ENCODE data around the gene TMEM134. TPM values are rescaled to one million over a fixed set of nuclear protein-coding genes. Genes with fewer than 3 reads are reported as not detected.
A peak's percentile ranks its signal among the peaks of the same experiment; 100 is the strongest.
"Not testable (repeated sequence)": the region's sequence is repeated elsewhere in the genome, so short reads cannot be mapped to it uniquely, and the experiment has no call there.

TMEM134 gene
- polyA plus RNA-seq, 4 donors: 32.4 to 73.8 (median 42.1) TPM

DNA sequence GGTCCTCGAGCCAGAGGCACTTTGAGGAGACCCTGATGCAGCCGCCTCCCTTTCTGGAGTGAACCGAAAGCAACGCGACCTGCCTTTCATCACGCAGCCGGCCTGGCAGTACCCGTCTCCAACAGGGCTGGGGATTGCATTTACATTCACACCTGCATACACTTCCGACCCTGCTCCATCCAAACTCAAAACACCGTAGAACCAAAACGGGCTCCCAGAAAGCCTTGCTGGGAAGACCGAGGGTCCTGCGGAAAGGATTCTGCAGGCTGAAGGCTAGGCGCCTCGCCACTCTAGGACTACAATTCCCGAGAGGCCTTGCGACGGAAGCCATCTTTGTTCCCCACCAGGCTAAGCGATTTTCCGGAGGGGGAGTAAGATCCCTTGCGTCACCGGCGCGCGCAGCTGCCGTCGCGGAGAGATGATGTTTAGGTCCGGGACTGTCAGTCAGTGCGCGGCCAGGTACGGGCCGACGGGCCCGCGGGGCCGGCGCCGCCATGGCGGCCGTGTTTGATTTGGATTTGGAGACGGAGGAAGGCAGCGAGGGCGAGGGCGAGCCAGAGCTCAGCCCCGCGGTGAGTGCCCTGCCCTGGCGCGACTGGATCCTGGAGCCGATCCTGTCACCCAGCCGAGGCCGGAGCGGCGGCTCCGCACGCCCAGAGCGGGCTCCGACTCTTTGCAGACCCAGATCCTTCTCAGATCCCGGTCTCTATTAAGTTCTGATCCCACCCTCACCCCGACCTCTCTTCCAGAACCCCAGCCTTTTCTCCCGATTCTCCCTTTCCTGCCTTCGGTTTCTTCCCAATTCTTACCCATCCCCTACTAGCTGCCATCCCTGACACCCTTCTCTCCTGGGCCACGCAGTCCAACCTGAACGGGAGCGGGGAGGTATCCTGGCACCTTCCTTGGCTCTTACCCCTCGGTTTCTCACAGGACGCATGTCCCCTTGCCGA lies 40.7 kb downstream of the TMEM134 start, which contains the start of gene RPS6KB2:
RPS6KB2 (plus strand) TSS at position 443 of the 950 bp plus-strand sequence; CDS start at position 495, 52 bp downstream.
- peak; percentile 93 to 97 (median 96) for DNase-seq (ENCODE audit: low read depth in 4 of 4, low spot score in 3 of 4)

DNA sequence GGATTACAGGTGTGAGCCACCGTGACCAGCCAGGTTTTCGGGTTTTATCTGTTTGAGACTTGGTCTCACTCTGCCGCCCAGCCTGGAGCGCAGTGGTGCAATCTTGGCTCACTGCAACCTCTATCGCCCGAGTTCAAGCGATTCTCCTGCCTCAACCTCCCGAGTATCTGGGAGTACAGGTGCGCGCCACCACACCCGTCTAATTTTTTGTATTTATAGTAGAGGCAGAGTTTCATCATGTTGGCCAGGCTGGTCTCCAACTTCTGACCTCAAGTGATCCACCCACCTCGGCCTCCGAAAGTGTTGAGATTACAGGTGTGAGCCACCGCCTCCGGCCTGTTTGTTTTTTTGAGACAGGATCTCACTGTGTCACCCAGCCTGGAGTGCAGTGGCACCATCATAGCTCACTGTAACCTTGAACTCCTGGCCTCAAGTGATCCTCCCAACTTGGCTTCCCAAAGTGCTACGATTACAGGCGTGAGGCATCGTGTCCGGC lies 41.6 kb downstream of the TMEM134 start:
- not testable (repeated sequence) for DNase-seq (ENCODE audit: low read depth in 4 of 4, low spot score in 3 of 4)

DNA sequence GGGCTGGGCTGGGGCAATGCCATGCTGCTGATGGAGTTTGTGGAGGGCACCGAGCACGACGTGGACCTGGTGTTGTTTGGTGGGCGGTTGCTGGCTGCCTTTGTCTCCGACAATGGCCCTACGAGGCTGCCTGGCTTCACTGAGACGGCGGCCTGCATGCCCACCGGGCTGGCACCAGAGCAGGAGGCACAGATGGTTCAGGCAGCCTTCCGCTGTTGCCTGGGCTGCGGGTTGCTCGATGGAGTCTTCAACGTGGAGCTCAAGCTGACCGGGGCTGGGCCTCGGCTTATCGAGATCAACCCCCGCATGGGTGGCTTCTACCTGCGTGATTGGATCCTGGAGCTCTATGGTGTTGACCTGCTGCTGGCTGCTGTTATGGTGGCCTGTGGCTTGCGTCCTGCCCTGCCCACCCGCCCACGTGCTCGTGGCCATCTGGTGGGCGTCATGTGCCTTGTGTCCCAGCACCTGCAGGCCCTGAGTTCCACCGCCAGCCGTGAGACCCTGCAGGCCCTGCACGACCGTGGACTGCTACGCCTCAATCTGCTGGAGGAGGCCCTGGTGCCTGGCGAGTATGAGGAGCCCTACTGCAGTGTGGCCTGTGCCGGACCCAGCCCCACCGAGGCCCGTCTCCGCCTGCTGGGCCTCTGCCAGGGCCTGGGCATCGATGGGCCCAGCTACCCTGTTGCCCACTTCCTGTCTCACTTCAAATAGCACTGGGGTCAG lies 45.0 kb downstream of the TMEM134 start:
- no peak for DNase-seq (ENCODE audit: low read depth in 4 of 4, low spot score in 3 of 4)

DNA sequence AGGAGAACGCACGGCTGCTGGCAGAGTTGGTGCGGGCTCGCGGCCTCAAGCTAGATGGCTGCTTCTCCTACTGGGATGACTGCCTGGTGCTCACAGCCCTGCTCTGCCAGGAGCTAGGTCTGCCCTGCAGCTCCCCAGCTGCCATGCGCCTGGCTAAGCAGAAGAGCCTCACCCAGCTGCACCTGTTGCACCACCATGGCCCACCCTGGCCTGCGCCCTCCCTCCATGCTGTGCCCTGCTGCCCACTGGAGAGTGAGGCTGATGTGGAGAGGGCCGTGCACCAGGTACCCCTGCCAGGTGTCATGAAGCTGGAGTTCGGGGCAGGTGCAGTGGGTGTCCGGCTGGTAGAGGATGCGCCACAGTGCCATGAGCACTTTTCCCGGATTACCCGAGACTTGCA lies 45.6 kb downstream of the TMEM134 start:
- DNase-seq (ENCODE audit: low read depth in 4 of 4, low spot score in 3 of 4): no peak

DNA sequence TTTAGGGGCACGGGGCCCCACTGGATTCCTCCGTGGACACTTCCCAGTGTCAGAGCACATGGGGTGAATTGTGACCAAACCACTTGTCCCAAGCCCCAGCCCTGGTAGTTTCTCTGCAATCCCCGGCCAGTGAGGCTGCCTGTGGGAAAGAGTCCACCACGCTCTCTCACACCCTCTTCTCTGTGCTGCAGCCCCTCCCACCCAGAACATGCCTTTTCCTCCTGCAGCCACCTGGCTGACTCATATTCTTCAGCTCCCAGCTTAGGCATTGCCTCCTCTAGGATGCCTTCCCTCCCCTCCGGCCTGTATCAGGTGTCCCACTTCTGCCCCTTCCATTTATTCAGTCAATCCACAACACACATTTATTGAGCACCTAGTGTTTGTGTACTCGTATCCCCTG lies 46.2 kb downstream of the TMEM134 start:
- no peak for DNase-seq (ENCODE audit: low read depth in 4 of 4, low spot score in 3 of 4)

DNA sequence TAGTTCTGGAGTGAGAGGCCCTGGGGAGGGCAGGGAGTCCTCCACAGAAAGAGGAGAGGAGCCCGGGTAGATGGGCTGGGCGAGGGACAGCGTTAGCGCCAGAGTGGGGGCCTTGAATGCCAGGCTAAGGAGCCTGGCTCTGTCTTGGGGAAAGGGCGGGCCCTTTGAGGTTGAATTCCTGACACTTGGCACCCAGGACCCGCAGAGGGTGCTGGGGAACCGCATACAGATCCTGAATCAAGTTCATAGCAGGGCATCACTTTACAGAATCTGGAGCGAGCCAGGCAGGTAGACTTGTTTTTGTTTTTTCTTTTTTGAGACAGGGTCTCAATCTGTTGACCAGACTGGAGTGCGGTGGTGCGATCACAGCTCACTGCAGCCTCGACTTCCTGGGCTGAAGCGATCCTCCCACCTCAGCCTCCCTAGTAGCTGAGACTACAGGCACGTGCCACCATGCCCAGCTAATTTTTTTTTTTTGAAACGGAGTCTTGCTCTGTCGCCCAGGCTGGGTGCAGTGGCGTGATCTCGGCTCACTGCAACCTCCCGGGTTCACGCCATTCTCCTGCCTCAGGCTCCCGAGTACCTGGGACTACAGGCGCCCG lies 47.5 kb downstream of the TMEM134 start:
- DNase-seq (ENCODE audit: low read depth in 4 of 4, low spot score in 3 of 4): no peak

DNA sequence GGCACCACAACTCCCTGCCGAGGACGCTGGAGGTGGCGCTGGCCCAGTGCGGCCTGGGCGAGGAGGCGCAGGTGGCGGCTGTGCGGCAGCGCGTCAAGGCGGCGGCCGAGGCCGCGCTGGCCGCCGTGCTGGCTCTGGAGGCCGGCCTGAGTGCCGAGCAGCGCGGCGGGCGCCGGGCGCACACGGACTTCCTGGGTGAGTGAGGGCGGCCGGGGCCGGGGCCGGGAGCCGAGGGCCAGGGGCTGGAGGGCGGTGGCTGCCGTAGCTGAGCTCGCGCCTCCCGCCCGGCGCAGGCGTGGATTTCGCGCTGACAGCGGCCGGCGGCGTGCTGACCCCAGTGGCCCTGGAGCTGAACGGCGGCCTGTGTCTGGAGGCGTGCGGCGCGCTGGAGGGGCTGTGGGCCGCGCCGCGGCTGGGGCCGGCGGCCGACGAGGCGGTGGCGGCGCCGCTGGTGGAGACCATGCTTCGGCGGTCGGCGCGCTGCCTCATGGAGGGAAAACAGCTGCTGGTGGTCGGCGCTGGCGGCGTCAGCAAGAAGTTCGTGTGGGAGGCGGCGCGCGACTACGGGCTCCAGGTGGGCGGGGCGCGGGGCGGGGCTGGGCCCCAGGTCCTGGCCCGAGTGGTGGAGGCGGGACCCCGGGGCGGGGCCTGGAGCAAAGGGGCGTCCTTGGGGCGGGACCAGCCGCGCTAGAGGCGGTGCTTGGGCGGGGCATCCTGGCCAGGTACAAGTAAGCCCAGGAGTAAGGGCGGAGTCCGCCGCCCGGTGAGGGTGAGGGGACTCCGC lies 48.2 kb downstream of the TMEM134 start:
- peak; percentile 80 to 92 (median 86) for DNase-seq (ENCODE audit: low read depth in 4 of 4, low spot score in 3 of 4)

DNA sequence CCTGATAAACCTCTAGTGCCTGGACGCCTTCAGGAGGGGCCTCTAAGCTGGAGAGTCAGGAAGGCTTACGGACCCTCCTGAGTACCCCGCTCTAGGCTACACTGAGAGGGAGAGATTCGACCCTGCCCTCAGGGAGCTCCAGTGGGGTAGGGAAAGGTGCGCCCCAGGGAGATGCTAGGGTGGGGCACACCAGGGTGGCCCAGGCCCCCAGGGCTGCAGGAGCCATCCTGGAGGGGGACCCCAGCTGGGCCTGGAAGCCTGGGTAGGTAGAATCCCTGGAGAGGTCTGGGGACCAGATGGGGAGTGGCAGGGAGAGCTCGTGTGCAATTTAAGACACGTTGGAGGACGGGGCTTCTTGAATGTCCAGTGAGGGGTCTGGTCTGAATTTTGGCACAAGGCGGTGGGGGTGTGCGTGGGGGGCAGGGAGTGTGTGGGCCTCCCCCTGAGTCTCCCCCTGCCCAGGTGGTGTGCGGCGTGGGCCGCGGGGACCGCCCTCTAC lies 48.9 kb downstream of the TMEM134 start:
- DNase-seq (ENCODE audit: low read depth in 4 of 4, low spot score in 3 of 4): no peak

DNA sequence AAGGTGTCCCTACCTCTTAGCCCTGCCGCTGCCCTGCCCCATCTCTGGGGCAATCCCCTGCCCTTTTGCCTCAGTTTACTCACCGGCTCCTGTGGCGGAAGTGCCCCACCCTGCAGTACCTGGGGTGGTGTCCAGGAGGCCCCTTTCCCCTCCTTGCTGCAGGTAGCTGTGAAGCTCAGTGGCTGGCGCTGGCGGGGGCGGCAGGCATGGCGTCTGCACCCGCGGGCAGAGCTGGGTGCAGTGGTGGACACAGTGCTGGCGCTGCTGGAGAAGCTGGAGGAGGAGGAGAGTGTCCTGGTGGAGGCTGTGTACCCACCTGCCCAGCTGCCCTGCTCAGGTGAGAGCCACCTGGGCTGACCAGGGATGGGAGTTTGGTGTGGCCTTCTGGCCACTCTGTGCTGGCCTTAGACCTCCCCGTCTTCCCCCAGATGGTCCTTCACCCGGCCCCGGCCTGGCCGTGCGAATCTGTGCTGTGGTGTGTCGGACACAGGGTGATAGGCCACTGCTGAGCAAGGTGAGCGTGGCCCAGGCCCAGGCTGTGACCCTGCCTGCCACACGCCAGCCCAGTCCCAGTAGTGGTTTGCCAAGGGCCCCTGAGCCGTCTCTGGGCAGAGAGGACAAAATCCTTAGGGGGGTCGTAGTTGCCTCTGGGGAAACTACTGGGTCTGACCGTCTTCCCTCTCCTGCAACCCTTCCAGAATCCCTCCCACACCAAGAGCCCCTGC lies 49.6 kb downstream of the TMEM134 start:
- DNase-seq (ENCODE audit: low read depth in 4 of 4, low spot score in 3 of 4): no peak

DNA sequence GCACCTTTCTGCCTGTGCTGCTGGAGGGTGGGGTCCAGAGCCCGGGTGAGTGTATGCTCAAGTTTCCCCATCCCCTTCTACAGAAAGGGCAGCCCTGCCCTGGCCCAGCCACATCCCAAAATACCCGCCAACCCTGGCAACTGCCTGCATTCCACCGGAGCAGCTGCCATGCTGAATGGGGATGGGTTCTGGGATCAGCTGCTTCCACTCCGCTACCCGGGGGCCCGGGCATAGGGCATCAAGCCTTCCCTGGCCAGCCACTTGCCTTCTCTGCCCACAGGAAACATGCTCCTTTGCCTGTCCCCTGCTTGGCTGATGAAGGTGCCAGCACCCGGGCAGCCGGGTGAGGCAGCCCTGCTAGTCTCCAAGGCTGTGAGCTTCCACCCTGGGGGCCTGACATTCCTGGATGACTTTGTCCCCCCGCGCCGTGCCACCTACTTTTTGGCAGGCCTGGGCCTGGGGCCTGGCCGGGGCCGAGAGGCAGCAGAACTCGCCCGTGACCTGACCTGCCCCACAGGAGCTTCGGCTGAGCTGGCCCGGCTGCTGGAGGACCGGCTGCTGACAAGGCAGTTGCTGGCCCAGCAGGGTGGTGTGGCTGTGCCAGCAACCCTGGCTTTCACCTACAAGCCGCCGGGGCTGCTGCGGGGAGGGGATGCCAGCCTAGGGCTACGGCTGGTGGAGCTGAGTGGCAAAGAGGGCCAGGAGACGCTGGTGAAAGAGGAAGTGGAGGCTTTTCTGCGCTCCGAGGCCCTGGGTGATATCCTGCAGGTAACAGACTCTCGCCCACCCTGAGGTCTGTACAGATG lies 50.4 kb downstream of the TMEM134 start:
- DNase-seq (ENCODE audit: low read depth in 4 of 4, low spot score in 3 of 4): no peak

DNA sequence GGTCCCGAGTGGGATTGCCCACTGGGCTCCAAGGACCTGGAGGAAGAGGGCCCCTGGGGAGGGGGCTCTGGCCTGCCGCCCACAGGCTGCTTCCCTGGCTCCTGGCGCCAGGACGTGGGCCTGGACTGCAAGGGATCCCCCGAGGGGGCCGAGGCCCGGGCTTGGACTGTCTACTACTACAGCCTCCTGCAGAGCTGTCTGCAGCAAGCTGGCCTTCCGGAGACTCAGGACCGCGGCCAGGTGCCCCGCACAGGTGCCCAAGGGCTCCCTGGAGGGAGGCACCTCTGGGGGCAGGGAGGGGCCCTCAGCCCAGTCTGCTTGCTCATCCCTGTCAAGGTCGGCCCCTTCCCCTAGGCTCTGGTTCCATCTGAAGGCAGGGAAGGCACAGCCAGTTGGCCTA lies 51.6 kb downstream of the TMEM134 start:
- DNase-seq (ENCODE audit: low read depth in 4 of 4, low spot score in 3 of 4): no peak

DNA sequence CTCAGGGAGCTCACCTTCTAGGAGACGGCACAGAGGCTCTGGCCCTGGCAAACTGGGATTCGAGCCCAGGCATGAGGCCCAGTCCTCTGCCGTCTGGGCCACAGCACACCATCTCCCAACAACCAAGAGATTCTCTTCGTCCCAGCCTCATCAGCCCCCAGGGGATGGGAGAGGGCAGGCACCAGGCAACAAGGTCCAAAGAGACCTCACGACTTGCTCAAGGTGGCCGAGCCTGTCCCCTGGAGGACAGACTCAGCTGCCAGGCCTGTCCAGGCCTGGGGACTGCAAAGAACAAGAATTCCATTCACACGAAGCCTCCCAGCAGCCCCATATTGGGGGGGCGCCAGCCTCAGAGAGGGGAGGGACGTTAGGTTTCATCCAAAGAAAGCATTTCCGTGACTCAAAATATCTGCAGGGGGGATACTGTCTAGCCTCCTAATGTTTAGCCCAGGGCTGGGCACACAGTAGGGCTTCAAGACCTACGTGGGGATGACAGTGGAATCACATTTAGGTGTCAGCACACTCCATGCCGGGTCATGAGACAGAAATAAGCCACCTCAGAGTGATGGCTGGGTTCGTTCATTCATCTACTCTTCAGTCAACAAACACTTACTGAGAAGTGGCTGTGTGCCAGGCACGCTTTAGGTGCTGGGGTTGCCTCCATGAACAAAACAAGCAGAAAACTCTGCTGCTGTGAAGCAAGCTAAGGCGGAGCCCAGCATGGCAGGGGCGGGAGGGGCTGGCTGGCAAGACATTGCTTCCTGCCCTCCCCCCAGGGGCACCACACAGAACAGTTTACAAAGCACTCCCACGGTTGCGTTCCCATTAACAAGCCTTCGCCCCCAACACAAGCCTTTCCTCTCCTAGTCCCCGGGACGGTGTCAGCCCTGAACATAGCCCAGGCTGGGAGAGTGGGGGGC lies 52.4 kb downstream of the TMEM134 start:
- no peak for DNase-seq (ENCODE audit: low read depth in 4 of 4, low spot score in 3 of 4)

DNA sequence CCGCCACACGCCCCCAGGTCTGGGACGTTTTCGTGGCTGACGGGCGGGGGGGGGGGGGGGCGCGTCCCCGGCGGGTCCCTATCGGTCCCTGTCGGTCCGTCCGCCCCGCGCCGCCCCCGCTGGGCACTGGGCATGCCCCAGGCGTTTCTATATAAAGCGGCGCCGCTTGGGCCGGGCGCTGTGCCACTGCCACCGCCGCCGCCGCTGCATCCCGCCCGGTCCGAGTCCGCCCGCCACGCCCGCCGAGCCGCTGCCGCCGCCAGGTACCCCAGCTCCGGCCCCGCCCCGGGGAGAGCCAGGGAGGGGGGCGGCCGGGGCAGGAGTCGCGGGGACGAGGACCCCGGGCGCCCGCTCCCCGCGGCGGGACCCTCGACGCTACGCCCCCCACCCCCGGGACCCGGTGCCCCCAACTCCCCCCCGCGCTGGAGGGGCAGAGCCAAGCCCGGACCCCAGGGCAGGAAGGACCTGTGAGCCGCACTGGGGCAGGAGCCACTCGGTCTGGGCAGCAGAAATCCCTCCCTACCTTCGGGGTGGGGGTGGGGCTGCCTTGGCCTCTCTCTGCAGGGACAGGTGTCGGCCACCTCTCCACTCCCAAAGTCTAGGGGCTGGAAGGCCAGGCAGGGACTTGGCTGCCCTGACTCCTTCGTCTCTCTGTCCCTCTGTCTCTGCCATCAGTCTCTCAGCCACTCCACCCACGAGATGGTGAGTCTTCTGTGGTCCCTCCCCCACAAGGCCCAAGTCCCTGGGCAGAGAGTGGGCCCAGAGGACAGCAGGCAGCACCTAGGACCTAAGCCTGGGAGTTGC lies 53.3 kb downstream of the TMEM134 start, which contains the start of gene CARNS1:
CARNS1 (plus strand) TSS at position 178 of the 804 bp plus-strand sequence; CDS start at position 700, 522 bp downstream.
- no peak for DNase-seq (ENCODE audit: low read depth in 4 of 4, low spot score in 3 of 4)

DNA sequence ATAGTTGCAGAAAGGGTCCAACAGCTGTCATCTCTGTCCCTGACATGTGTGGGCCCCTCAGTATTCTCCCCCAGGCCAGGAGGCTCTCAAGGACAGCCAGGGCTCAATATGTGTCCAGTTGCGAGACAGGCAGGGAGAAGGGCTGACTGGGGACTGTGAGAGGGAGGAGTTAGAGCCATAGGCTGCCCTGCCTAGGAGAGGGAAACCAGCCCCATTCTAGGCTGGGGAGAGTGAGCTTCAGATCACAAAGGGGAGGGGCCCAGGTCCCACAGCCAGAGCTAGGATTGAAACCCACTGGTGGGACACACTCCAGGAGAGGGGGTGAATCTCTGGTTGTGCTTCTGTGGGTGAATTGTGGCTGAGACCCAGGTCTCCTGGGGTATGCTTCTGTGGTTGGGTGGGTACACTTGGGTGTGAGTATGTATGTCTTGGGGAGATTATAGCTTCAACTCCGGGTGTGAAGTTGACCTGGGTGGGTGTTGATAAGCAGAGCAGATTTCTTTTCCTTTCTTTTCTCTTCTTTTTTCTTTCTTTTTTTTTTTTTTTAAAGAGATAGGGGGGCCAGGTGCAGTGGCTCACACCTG lies 55.7 kb downstream of the TMEM134 start:
- no peak for DNase-seq (ENCODE audit: low read depth in 4 of 4, low spot score in 3 of 4)

DNA sequence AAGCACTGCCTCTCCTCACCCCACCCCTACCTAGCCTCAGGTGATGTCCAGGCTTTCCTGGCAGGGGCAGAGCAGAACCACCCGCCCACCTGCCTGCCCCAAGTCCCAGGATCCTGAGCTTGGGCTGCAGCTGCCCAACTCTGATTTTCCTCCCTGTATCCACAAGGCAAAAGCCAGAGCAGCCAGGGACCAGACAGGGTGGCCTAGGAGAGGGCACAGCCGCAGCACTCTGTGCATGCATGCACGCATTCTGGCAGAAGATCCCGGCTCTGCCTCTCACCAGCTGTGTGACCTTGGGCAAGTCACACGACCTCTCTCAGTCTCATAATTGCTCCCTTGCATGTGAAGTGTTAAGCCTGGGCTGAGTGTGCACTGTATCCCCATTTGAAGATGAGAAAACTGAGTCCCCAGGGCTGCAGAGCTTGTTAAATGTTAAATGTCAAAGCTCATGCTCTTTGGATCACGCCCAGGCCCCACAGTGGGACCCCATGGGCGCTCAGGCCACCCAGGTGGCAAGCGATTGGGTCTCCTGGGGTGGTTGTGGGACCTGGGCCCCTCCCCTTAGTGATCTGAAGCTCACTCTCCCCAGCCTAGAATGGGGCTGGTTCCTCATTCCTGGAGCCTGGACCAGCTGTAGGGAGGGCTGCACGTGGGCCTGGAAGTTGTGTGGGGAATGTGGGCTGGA lies 56.4 kb downstream of the TMEM134 start:
- no peak for DNase-seq (ENCODE audit: low read depth in 4 of 4, low spot score in 3 of 4)

DNA sequence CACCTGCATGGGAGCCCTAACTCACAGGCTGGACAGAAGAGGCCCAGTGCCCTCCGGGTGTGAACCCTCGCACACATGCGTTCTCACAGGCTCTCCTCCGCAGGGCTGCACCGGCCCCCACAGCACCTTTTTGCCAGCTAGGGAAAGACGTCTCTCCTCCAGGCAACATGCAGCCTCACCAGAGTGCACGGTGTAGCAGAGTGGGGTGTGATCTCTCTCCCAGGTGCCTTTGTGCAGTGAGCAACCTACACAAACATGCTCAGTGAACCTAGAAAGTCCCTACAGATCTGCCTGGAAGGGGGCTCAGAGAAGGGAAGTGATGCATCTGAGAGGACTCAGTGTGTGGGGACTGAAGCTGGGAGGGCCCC lies 57.3 kb downstream of the TMEM134 start:
- DNase-seq (ENCODE audit: low read depth in 4 of 4, low spot score in 3 of 4): no peak
